HEK293T (cell line): Measurements from ENCODE around the gene KRTAP4-6.

Source experiments
- ARNT ChIP-seq: fragments of 450-650 bp; IDR thresholded peaks from 2 replicates; pipeline ENCODE4 v1.6.1; 2017; ENCODE audit warnings: mild to moderate bottlenecking
- BHLHE40 ChIP-seq: fragments of 450-650 bp; IDR thresholded peaks from 2 replicates; pipeline ENCODE4 v1.6.1; 2016; ENCODE audit warnings: mild to moderate bottlenecking, moderate library complexity, borderline replicate concordance
- CTBP1 ChIP-seq: fragments of 450-650 bp; IDR thresholded peaks from 2 replicates; pipeline ENCODE4 v1.6.1; 2016; ENCODE audit warnings: borderline replicate concordance
- FOXK2 ChIP-seq: fragments of 450-650 bp; IDR thresholded peaks from 2 replicates; pipeline ENCODE4 v1.6.1; 2016; ENCODE audit warnings: mild to moderate bottlenecking
- HDGF ChIP-seq: fragments of 450-650 bp; IDR thresholded peaks from 2 replicates; pipeline ENCODE4 v1.6.1; 2017; ENCODE audit warnings: antibody characterized with exemption, borderline replicate concordance
- L3MBTL2 ChIP-seq: fragments of 450-650 bp; conservative IDR thresholded peaks from 2 replicates; pipeline ENCODE4 v1.6.1; 2016; ENCODE audit warnings: mild to moderate bottlenecking
- LEF1 ChIP-seq: fragments of 450-650 bp; IDR thresholded peaks from 2 replicates; pipeline ENCODE4 v1.6.1; 2017; ENCODE audit warnings: mild to moderate bottlenecking, borderline replicate concordance
- NFRKB ChIP-seq: fragments of 450-650 bp; IDR thresholded peaks from 2 replicates; pipeline ENCODE4 v1.6.1; 2016; ENCODE audit warnings: mild to moderate bottlenecking, moderate library complexity
- SP1 ChIP-seq: fragments of 450-650 bp; IDR thresholded peaks from 2 replicates; pipeline ENCODE4 v1.6.1; 2017
- SUZ12 ChIP-seq: fragments of 450-650 bp; IDR thresholded peaks from 2 replicates; pipeline ENCODE4 v1.6.1; 2016; ENCODE audit warnings: mild to moderate bottlenecking
- TARDBP ChIP-seq: fragments of 450-650 bp; IDR thresholded peaks from 2 replicates; pipeline ENCODE4 v1.6.1; 2016

DNA sequence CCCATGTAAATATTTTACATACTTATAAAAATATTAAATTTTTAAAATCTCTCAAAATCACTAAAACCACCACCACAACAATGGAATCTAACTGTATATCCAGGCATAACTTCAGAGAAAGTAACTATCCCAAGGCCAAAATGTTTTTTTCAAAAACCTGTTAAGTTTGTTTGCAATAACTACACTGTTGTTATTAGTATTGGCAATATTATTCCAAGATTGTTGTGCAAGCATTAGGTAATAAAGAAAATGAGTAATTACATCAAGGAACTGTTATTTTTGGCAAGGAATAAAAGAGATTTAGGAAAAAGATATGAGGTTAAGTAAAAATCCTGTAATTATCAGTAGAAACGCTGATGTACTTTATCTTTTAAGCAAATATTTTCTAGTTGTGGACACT is 13.0 kb downstream of the KRTAP4-6 start:
- TF ChIP-seq SP1 (no peak), SUZ12 (no peak), BHLHE40 (no peak), HDGF (no peak), LEF1 (no peak), TARDBP (no peak), ARNT (no peak), FOXK2 (no peak), NFRKB (no peak), CTBP1 (no peak), L3MBTL2 (no peak)
